ENCODE measurements around the gene GFPT1.

- no peak for TF ChIP-seq CTCF (IDR thresholded peaks at IDR 0.05)
- no peak for TF ChIP-seq POLR2A (IDR thresholded peaks at IDR 0.05)
Measured at GRCh38 chr2:69359371-69359770, 27.7 kb downstream of the GFPT1 start.

Measured in adrenal gland (tissue), 5 donors.